Keratinocyte (primary cell): ENCODE results near the gene ZNF207. TPM values are rescaled to one million over a fixed set of nuclear protein-coding genes. Genes with fewer than 3 reads are reported as not detected.

Experiments
- DNase-seq: peaks from one replicate; pipeline ENCODE4 v3.0.0-alpha.2; 2011; ENCODE audit warnings: low read depth, missing footprints, low spot score
- FAIRE-seq: peaks from 2 replicates; lab custom pipeline; 2011; peaks lifted over from hg19 to GRCh38; lab: Jason Lieb, UNC
- H2AFZ ChIP-seq: 2 replicates; pipeline ENCODE4 v1.6.0; 2012; ENCODE audit warnings: low read length, control low read depth, inconsistent platforms; ENCODE audit not compliant: control insufficient read depth
- H3K27ac ChIP-seq: 2 replicates; pipeline ENCODE4 v1.5.1; 2011; ENCODE audit warnings: low read length; ENCODE audit not compliant: control insufficient read depth, insufficient read depth
- H3K27me3 ChIP-seq: 3 replicates; pipeline ENCODE4 v1.6.0; 2011; ENCODE audit warnings: low read length; ENCODE audit not compliant: control insufficient read depth, insufficient read depth; ENCODE audit errors: extremely low read depth
- H3K36me3 ChIP-seq, 2 experiments: 2 replicates in 1 of 2; 3 replicates in 1 of 2; pipeline ENCODE4 v1.5.1; 2011; ENCODE audit warnings: low read length in 2 of 2, mild to moderate bottlenecking in 1 of 2; ENCODE audit not compliant: control insufficient read depth in 2 of 2, insufficient read depth in 2 of 2; ENCODE audit errors: extremely low read depth in 1 of 2
- H3K4me1 ChIP-seq: 3 replicates; pipeline ENCODE4 v1.5.1; 2011; ENCODE audit warnings: low read length; ENCODE audit not compliant: control insufficient read depth, insufficient read depth; ENCODE audit errors: extremely low read depth
- H3K4me2 ChIP-seq: 3 replicates; pipeline ENCODE4 v1.6.0; 2011; ENCODE audit warnings: low read depth, low read length; ENCODE audit not compliant: control insufficient read depth, insufficient read depth; ENCODE audit errors: extremely low read depth
- H3K4me3 ChIP-seq, 3 experiments: fragments of 200-600 bp in 1 of 3; sonication (generic) in 1 of 3; 2 replicates in 2 of 3; 3 replicates in 1 of 3; pipeline ENCODE4 v1.5.1; 2011 to 2016; ENCODE audit warnings: low read length in 3 of 3, mild to moderate bottlenecking in 3 of 3, control low read depth in 2 of 3, inconsistent platforms in 1 of 3, low read depth in 1 of 3, mixed read lengths in 1 of 3, mixed run types in 1 of 3, moderate library complexity in 1 of 3; ENCODE audit not compliant: control insufficient read depth in 2 of 3, insufficient read depth in 2 of 3; ENCODE audit errors: extremely low read depth in 1 of 3
- H3K79me2 ChIP-seq: 2 replicates; pipeline ENCODE4 v1.6.0; 2012; ENCODE audit warnings: low read length; ENCODE audit not compliant: control insufficient read depth, insufficient read depth
- H3K9ac ChIP-seq: 3 replicates; pipeline ENCODE4 v1.6.0; 2011; ENCODE audit warnings: low read length; ENCODE audit not compliant: control insufficient read depth, insufficient read depth; ENCODE audit errors: extremely low read depth
- H3K9me1 ChIP-seq: 3 replicates; pipeline ENCODE4 v1.6.0; 2011; ENCODE audit warnings: low read length; ENCODE audit not compliant: control insufficient read depth, insufficient read depth; ENCODE audit errors: extremely low read depth
- H3K9me3 ChIP-seq: 2 replicates; pipeline ENCODE4 v1.5.1; 2012; ENCODE audit warnings: low read depth, low read length; ENCODE audit not compliant: control insufficient read depth
- H4K20me1 ChIP-seq: 3 replicates; pipeline ENCODE4 v1.6.0; 2011; ENCODE audit warnings: low read length; ENCODE audit not compliant: control insufficient read depth, insufficient read depth; ENCODE audit errors: extremely low read depth
- CTCF ChIP-seq, 3 experiments: IDR thresholded peaks in 1 of 3; conservative IDR thresholded peaks in 1 of 3; optimal IDR thresholded peaks in 1 of 3; 2 replicates in 2 of 3; 3 replicates in 1 of 3; pipeline versions ENCODE3 to v1.5.1; 2011; ENCODE audit warnings: low read length in 3 of 3, mild to moderate bottlenecking in 3 of 3, moderate library complexity in 2 of 3, control low read depth in 1 of 3, inconsistent platforms in 1 of 3; ENCODE audit not compliant: insufficient read depth in 2 of 3; ENCODE audit errors: extremely low read depth in 1 of 3
- EZH2 ChIP-seq: IDR thresholded peaks from one replicate; pipeline ENCODE4 v1.6.1; 2012; ENCODE audit warnings: inconsistent platforms, mild to moderate bottlenecking, low read length, moderate library complexity
- dilution Hi-C: fragments of 300-500 bp; cut with MboI; formaldehyde crosslinking; loops from one replicate; pipeline ENCODE4 v1.7.0; 2020; ENCODE audit warnings: low sequenced_read_pairs; ENCODE audit not compliant: extremely low pct_ligation_motif_present
- polyA plus RNA-seq, 5 experiments: library from polyadenylated mRNA; depleted of rRNA in 3 of 5; stranded (reverse) in 3 of 5; stranded (forward) in 1 of 5; unstranded in 1 of 5; fragments of >200 nt; gene quantifications; 1 replicate in 1 of 5; 2 replicates in 3 of 5; 3 replicates in 1 of 5; pipeline versions ENCODE4 v1.2.1 to v1.2.3, GENCODE V29; 2011 to 2012; ENCODE audit warnings: missing spikeins in 2 of 5, low read depth in 1 of 5, low replicate concordance in 1 of 5

ZNF207 gene
- polyA plus RNA-seq, 1 donor (not counting 4 experiments of a cell fraction or from before 2014, with no cell fraction given): 172 TPM

- Histone ChIP-seq H3K9ac (no peak overlapping the region), H3K4me3 (no peak overlapping the region), H3K36me3 (peaks cover 8 to 14% of the 10 kb centered on the region in 2 experiments), H3K9me1 (no peaks in the 10 kb centered on the region), H3K79me2 (no peaks in the 10 kb centered on the region), H3K4me1 (peaks cover 14% of the 10 kb centered on the region), H3K4me2 (no peak overlapping the region), H3K9me3 (no peaks in the 10 kb centered on the region), H2AFZ (no peak overlapping the region), H3K27ac (no peak overlapping the region), H4K20me1 (no peaks in the 10 kb centered on the region), H3K27me3 (no peaks in the 10 kb centered on the region)
- TF ChIP-seq CTCF (optimal IDR thresholded peaks at IDR 0.05 in 1 of 3, IDR thresholded peaks at IDR 0.05 in 1 of 3, conservative IDR thresholded peaks at IDR 0.05 in 1 of 3; ENCODE audit: extremely low read depth in 1 of 3, insufficient read depth in 2 of 3, low read length in 3 of 3) (no peak), EZH2 (no peak)
- FAIRE-seq (no peak), DNase-seq (no peak)
- dilution Hi-C loops: no loop called here
These were observed 16.8 kb upstream of the ZNF207 start for GRCh38 chr17:32333187-32333586.

GRCh38 chr17:32335046-32335445, 14.9 kb upstream of the ZNF207 start:
- Histone ChIP-seq H3K4me1 (peaks cover 14% of the 10 kb centered on the region), H2AFZ (no peak overlapping the region), H3K27me3 (no peaks in the 10 kb centered on the region), H3K4me3 (no peak overlapping the region), H3K4me2 (no peak overlapping the region), H3K9me3 (no peaks in the 10 kb centered on the region), H3K9me1 (no peaks in the 10 kb centered on the region), H3K27ac (no peak overlapping the region), H3K79me2 (no peaks in the 10 kb centered on the region), H3K9ac (no peak overlapping the region), H4K20me1 (no peaks in the 10 kb centered on the region), H3K36me3 (peaks cover 10 to 14% of the 10 kb centered on the region in 2 experiments)
- FAIRE-seq: no peak
- TF ChIP-seq EZH2 (no peak), CTCF (optimal IDR thresholded peaks at IDR 0.05 in 1 of 3, IDR thresholded peaks at IDR 0.05 in 1 of 3, conservative IDR thresholded peaks at IDR 0.05 in 1 of 3; ENCODE audit: extremely low read depth in 1 of 3, insufficient read depth in 2 of 3, low read length in 3 of 3) (no peak)
- dilution Hi-C loops: no loop called here
- DNase-seq: no peak
